Tibial nerve (tissue), 4 donors: ENCODE data around the gene OR52I2.

Experiments
- EP300 ChIP-seq, 2 donors: sonication (generic); formaldehyde crosslinking; IDR thresholded peaks; one replicate each; pipeline ENCODE4 v1.6.1; 2017; ENCODE audit warnings: antibody characterized with exemption in 2 of 2, mild to moderate bottlenecking in 1 of 2
- POLR2A ChIP-seq, 2 donors: fragments of 450-650 bp; IDR thresholded peaks; one replicate each; pipeline ENCODE4 v1.6.1; 2017; ENCODE audit warnings: antibody characterized with exemption in 2 of 2, mild to moderate bottlenecking in 2 of 2, moderate library complexity in 2 of 2
- TF ChIP-seq, protein P1 (sequence below), 5 experiments: fragments of 200-600 bp in 3 of 5; fragments of 450-650 bp in 2 of 5; sonication (generic) in 3 of 5; IDR thresholded peaks; one replicate each; pipeline ENCODE4 v1.5.1; 2016 to 2019; ENCODE audit warnings: antibody characterized with exemption in 5 of 5, mild to moderate bottlenecking in 3 of 5, moderate library complexity in 2 of 5

DNA sequence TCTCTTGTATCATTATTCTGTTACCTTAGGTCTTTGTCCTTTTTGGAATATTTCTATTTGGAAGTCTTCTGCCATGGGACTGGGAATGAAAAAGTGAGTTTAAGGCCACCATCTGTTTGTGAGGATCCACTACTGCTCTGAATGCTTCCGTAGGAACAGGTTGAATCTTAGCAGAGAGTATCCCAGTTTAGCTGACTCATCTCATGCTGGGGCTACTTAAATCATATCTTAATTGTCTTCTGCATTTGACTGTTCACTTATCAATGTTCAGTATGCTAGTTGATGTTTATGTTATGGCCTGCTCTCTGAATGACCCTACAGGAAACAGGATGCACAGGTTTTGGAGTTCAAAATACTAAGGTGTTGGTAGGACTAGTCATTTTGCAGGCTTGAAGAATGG lies 1.4 kb upstream of the OR52I2 start:
- TF ChIP-seq, protein P1, sequence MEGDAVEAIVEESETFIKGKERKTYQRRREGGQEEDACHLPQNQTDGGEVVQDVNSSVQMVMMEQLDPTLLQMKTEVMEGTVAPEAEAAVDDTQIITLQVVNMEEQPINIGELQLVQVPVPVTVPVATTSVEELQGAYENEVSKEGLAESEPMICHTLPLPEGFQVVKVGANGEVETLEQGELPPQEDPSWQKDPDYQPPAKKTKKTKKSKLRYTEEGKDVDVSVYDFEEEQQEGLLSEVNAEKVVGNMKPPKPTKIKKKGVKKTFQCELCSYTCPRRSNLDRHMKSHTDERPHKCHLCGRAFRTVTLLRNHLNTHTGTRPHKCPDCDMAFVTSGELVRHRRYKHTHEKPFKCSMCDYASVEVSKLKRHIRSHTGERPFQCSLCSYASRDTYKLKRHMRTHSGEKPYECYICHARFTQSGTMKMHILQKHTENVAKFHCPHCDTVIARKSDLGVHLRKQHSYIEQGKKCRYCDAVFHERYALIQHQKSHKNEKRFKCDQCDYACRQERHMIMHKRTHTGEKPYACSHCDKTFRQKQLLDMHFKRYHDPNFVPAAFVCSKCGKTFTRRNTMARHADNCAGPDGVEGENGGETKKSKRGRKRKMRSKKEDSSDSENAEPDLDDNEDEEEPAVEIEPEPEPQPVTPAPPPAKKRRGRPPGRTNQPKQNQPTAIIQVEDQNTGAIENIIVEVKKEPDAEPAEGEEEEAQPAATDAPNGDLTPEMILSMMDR (IDR thresholded peaks at IDR 0.05), result no peak
- TF ChIP-seq EP300 (IDR thresholded peaks at IDR 0.05) (no peak), POLR2A (IDR thresholded peaks at IDR 0.05) (no peak)
